OCI-LY7 (cell line): ENCODE results near the gene TBL1XR1. TPM values are rescaled to one million over a fixed set of nuclear protein-coding genes. Genes with fewer than 3 reads are reported as not detected.

ENCODE experiments used
- BruUV-seq: library from RNA; stranded (reverse); fragments of 400-500 nt; replicated peaks from 2 replicates; lab custom pipeline; 2021; lab: Mats Ljungman, UMichigan
- CTCF ChIA-PET: fragments of 300-600 bp; sonication (Branson Sonifier 250); formaldehyde crosslinking; loops from one replicate; lab custom pipeline; 2022; ENCODE audit warnings: antibody characterized with exemption; ENCODE audit not compliant: unreplicated experiment; lab: Charles Lee
- POLR2A ChIA-PET: fragments of 300-600 bp; sonication (Branson Sonifier 250); formaldehyde crosslinking; loops from one replicate; lab custom pipeline; 2022; ENCODE audit warnings: antibody characterized with exemption; lab: Charles Lee
- DNase-seq: peaks from one replicate; pipeline ENCODE4 v3.0.0-alpha.2; 2015; ENCODE audit warnings: low spot score
- H2AFZ ChIP-seq: fragments of 200-600 bp; sonication (generic), shearing (Covaris generic); 2 replicates; pipeline ENCODE4 v1.6.1; 2014; ENCODE audit warnings: mild to moderate bottlenecking, antibody characterized with exemption, low read length, moderate library complexity
- H3K27ac ChIP-seq: fragments of 200-600 bp; sonication (generic); 2 replicates; pipeline ENCODE4 v1.5.1; 2014; ENCODE audit warnings: mixed run types, low read depth, mild to moderate bottlenecking, moderate library complexity, low read length, inconsistent platforms; ENCODE audit not compliant: poor library complexity, severe bottlenecking
- H3K36me3 ChIP-seq: fragments of 200-600 bp; sonication (generic); 2 replicates; pipeline ENCODE4 v1.6.1; 2014; ENCODE audit warnings: mild to moderate bottlenecking, antibody characterized with exemption, low read length, moderate library complexity, mixed read lengths; ENCODE audit not compliant: insufficient read depth
- H3K4me1 ChIP-seq: fragments of 200-600 bp; sonication (generic); 2 replicates; pipeline ENCODE4 v1.5.1; 2014; ENCODE audit warnings: mild to moderate bottlenecking, low read length; ENCODE audit not compliant: insufficient read depth, poor library complexity, severe bottlenecking
- H3K4me2 ChIP-seq: fragments of 200-600 bp; sonication (generic); 2 replicates; pipeline ENCODE4 v1.6.1; 2014; ENCODE audit warnings: mild to moderate bottlenecking, low read length
- H3K4me3 ChIP-seq: fragments of 200-600 bp; sonication (generic); 2 replicates; pipeline ENCODE4 v1.5.1; 2014; ENCODE audit warnings: mild to moderate bottlenecking, low read depth, low read length; ENCODE audit not compliant: poor library complexity, severe bottlenecking
- H3K79me2 ChIP-seq: fragments of 200-600 bp; sonication (generic); 2 replicates; pipeline ENCODE4 v1.6.1; 2016; ENCODE audit warnings: low read depth, mild to moderate bottlenecking, low read length, moderate library complexity, mixed read lengths; ENCODE audit not compliant: insufficient read depth
- H3K9me2 ChIP-seq: fragments of 200-600 bp; sonication (generic); 2 replicates; pipeline ENCODE4 v1.6.1; 2016; ENCODE audit warnings: mild to moderate bottlenecking, low read length, mixed read lengths; ENCODE audit not compliant: insufficient read depth
- H3K9me3 ChIP-seq: fragments of 200-600 bp; sonication (generic); 2 replicates; pipeline ENCODE4 v1.6.1; 2014; ENCODE audit warnings: mild to moderate bottlenecking, mixed run types, low read length, mixed read lengths
- H4K20me1 ChIP-seq: fragments of 200-600 bp; sonication (generic); 2 replicates; pipeline ENCODE4 v1.6.1; 2014; ENCODE audit warnings: mild to moderate bottlenecking, antibody characterized with exemption, low read length, moderate library complexity, mixed read lengths; ENCODE audit not compliant: insufficient read depth
- CTCF ChIP-seq: fragments of 200-600 bp; sonication (generic); conservative IDR thresholded peaks from 2 replicates; pipeline ENCODE4 v1.5.1; 2014; ENCODE audit warnings: mild to moderate bottlenecking, antibody characterized with exemption, low read length, moderate library complexity, mixed read lengths
- EZH2phosphoT487 ChIP-seq: fragments of 200-600 bp; sonication (generic); IDR thresholded peaks from 2 replicates; pipeline ENCODE4 v1.6.1; 2018; ENCODE audit warnings: low read depth, borderline replicate concordance, mild to moderate bottlenecking, mixed run types, antibody characterized with exemption, low read length, moderate library complexity, mixed read lengths
- intact Hi-C: fragments of 100-400 bp; cut with micrococcal nuclease; formaldehyde crosslinking; loops from one replicate; pipeline ENCODE4 v1.10.0; 2022; ENCODE audit not compliant: unreplicated experiment
- total RNA-seq, 2 experiments: library from RNA; depleted of rRNA in 1 of 2; stranded (reverse); fragments of >200 nt in 1 of 2; shearing (Covaris generic) in 1 of 2; gene quantifications; 2 replicates each; pipeline ENCODE4 v1.2.3, GENCODE V29; 2014 to 2022

The TBL1XR1 gene
- total RNA-seq, 2 experiments from 2014 or later, result 103 to 158 TPM

DNA sequence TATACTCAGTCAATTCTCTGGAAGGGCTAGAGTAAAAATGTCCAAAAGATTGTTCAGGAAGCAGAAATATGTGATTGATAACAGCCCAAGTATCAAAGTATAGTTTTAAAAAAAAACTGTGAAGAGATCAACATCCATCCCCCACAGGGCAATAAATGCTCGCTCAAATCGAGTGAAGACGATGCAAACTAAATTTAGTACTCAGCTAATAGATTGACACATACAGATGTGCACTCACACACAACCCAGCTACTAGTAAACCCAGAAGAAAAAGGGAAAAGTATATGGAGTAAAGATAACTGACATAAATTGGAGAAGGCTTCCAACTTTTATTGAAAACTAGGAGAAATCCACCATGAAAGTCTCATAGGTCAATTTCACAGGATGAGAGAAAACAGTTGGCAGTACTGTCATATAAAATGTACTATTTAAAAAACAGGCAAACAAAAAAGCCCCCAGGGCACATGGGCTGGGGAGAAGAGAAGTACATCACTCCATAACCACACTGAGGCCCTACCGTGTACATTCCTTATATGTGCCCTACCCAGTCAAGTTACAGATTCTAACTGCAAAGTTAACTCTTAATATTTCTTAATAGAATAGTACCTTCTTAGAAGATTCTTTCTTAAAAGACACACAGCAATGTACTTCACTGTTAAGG, 125.7 kb downstream of the TBL1XR1 start:
- Histone ChIP-seq H3K4me1 (peaks cover 4% of the 10 kb centered on the region), H3K4me3 (no peak overlapping the region), H3K9me3 (no peaks in the 10 kb centered on the region), H3K27ac (no peak overlapping the region), H4K20me1 (peaks cover 21% of the 10 kb centered on the region), H3K4me2 (no peak overlapping the region), H3K36me3 (peaks cover 32% of the 10 kb centered on the region), H3K9me2 (no peaks in the 10 kb centered on the region), H2AFZ (no peak overlapping the region), H3K79me2 (peaks cover 100% of the 10 kb centered on the region)
- TF ChIP-seq CTCF (no peak), EZH2phosphoT487 (no peak)
- no TSS peak for BruUV-seq
- CTCF ChIA-PET, result no interaction called here
- no peak for DNase-seq
- POLR2A ChIA-PET, result interaction anchor here (0.6 to 0.7 kb wide), 3 partner anchors 11 to 288 kb away, joined by 3 to 4 read pairs (median 4); no protein-coding TSS in a partner anchor
- intact Hi-C loops, result no loop called here

GRCh38 chr3:177069514-177070329, 127.6 kb downstream of the TBL1XR1 start:
- no peak for DNase-seq
- no peak for TF ChIP-seq CTCF
- no peak for TF ChIP-seq EZH2phosphoT487
- H2AFZ ChIP-seq, result no peak overlapping the region
- peaks cover 16% of the 10 kb centered on the region; the same call in 1 of the 2 replicates for H3K36me3 ChIP-seq
- ChIA-PET POLR2A (interaction anchor here (0.6 to 2.9 kb wide), 5 partner anchors 11 to 91 kb away, joined by 3 to 19 read pairs (median 5); no protein-coding TSS in a partner anchor), CTCF (no interaction called here)
- no peak overlapping the region for H3K4me2 ChIP-seq
- peaks cover 19% of the 10 kb centered on the region; the same call in 1 of the 2 replicates for H4K20me1 ChIP-seq
- intact Hi-C loops, result no loop called here
- no peak overlapping the region for H3K4me3 ChIP-seq
- peaks cover 16% of the 10 kb centered on the region for H3K4me1 ChIP-seq
- H3K9me3 ChIP-seq, result no peaks in the 10 kb centered on the region
- H3K9me2 ChIP-seq, result no peaks in the 10 kb centered on the region
- no peak overlapping the region for H3K27ac ChIP-seq
- no TSS peak for BruUV-seq
- H3K79me2 ChIP-seq, result peaks cover 100% of the 10 kb centered on the region
